Measurements from ENCODE around the gene SFI1. TPM values are rescaled to one million over a fixed set of nuclear protein-coding genes. Genes with fewer than 3 reads are reported as not detected.

The SFI1 gene
- total and polyA plus RNA-seq, 2 experiments from 2014 or later: 9.0 to 17.5 TPM

DNA sequence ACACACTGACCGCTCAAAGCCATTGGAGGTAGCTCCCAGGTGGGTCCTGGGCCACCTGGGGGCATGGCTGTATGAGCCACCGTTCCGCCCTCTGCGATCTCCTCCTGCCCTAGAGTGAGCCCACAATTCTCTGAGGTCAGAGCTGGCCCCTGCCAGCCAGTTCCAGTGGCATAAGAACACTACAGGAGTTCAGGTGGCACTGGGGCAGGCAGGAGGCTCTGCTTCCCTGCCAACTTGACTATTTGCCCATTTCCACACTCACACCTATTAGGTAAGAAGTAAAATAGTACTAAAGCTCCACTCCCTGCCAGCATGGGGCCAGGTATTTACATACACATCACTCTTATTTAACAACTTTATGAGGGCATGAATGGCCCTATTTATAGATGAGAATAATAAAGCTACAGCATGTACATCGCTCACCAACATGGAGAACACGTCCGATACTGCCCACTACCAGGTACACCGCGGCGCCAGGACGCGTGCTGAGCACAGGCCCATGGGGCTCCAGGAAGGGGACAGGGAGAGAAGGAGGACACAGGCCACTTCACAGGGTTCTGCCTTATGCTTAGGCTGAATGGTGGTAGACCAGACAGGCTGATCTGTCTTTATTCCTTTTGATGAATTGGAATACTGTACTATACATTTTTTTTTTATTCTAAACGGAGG, 139.4 kb downstream of the SFI1 start:
- Histone ChIP-seq H3K4me3 (no peak overlapping the region), H3K4me2 (ENCODE audit: unreplicated experiment) (no peak overlapping the region), H3K9me3 (ENCODE audit: low read depth) (no peaks in the 10 kb centered on the region), H3K9me2 (ENCODE audit: insufficient read depth) (no peaks in the 10 kb centered on the region), H3K79me2 (ENCODE audit: insufficient read depth) (peaks cover 88% of the 10 kb centered on the region), H3F3A (ENCODE audit: insufficient read depth) (peaks cover 10% of the 10 kb centered on the region; the same call in 1 of the 2 replicates), H3K4me1 (ENCODE audit: insufficient read depth) (peaks cover 5% of the 10 kb centered on the region; the same call in 1 of the 2 replicates), H3K36me3 (ENCODE audit: low read depth) (no peaks in the 10 kb centered on the region), H3K9ac (no peak overlapping the region), H4K20me1 (ENCODE audit: insufficient read depth) (no peaks in the 10 kb centered on the region), H2AFZ (no peak overlapping the region), H3K27ac (no peak overlapping the region), H3K27me3 (replicated peaks; ENCODE audit: insufficient read depth) (no peaks in the 10 kb centered on the region)
- WGBS, 2 experiments (ENCODE audit: low coverage in 1 of 2, low lambda C conversion rate in 2 of 2, missing lambda C conversion rate in 2 of 2): 92 to 97% methylated on average over 13 of the region's 13 CpGs
- no peak for TF ChIP-seq EZH2phosphoT487 (IDR thresholded peaks at IDR 0.05; ENCODE audit: insufficient read depth, low read depth)
- TF ChIP-seq EZH2 (IDR thresholded peaks at IDR 0.05; ENCODE audit: insufficient read depth, poor library complexity, severe bottlenecking): no peak
- DNase-seq: no peak
- in situ Hi-C loops (cut with MboI): no loop called here

GRCh38 chr22:31637447-31637890, 141.1 kb downstream of the SFI1 start:
- no peak overlapping the region for H3K4me2 ChIP-seq (ENCODE audit: unreplicated experiment)
- H4K20me1 ChIP-seq (ENCODE audit: insufficient read depth): no peaks in the 10 kb centered on the region

DNA sequence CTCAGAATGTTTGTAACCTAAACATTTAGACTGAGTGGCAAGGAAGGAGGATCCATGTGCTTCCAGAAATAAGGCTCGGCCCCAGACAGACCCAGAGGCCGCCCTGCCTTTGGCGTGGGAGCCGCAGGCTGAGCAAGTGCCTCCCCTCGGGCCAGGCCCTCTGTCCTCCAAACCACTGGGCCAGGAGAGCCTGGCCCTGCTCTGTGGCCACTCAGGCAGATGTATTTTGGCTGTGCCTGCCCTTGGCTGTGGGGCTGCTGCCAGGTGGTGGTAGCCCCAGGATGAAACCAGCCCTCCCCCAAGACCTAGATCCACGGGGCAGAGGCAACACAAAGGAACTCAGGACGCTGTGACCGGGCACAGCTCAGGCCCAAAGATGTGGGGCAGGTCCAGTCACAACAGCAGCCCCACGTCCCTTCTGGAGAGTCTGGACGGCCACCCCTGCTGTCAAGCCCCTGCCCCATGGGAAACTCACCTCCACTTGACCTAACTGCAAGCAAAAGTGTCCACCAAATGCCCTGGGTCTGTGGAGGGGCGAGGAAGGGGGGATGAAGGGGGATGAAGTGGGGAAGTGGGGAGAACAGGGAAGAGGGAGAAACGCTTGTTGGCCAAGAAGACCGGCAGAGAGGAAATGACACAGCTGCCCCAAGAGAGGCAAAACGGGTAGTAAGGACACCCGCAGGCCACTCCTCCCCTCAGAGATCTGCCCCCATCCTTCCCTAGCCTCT, 141.7 kb downstream of the SFI1 start:
- H3K27ac ChIP-seq: no peak overlapping the region
- no peaks in the 10 kb centered on the region for H3K9me2 ChIP-seq (ENCODE audit: insufficient read depth)
- no peaks in the 10 kb centered on the region for H4K20me1 ChIP-seq (ENCODE audit: insufficient read depth)
- H3K9me3 ChIP-seq (ENCODE audit: low read depth): no peaks in the 10 kb centered on the region
- TF ChIP-seq EZH2 (IDR thresholded peaks at IDR 0.05; ENCODE audit: insufficient read depth, poor library complexity, severe bottlenecking) (no peak), EZH2phosphoT487 (IDR thresholded peaks at IDR 0.05; ENCODE audit: insufficient read depth, low read depth) (no peak)
- no peak overlapping the region for H2AFZ ChIP-seq
- H3K4me1 ChIP-seq (ENCODE audit: insufficient read depth): no peaks in the 10 kb centered on the region
- peaks cover 3% of the 10 kb centered on the region; the same call in 1 of the 2 replicates for H3K36me3 ChIP-seq (ENCODE audit: low read depth)
- H3K4me3 ChIP-seq: no peak overlapping the region
- DNase-seq: no peak
- no peaks in the 10 kb centered on the region; the same call in 1 of the 2 replicates for H3F3A ChIP-seq (ENCODE audit: insufficient read depth)
- no peaks in the 10 kb centered on the region for H3K27me3 ChIP-seq (replicated peaks; ENCODE audit: insufficient read depth)
- no peak overlapping the region for H3K4me2 ChIP-seq (ENCODE audit: unreplicated experiment)
- in situ Hi-C loops (cut with MboI): no loop called here
- no peak overlapping the region for H3K9ac ChIP-seq
- WGBS, 2 experiments (ENCODE audit: low coverage in 1 of 2, low lambda C conversion rate in 2 of 2, missing lambda C conversion rate in 2 of 2): 75 to 76% methylated on average over 15 of the region's 15 CpGs
- peaks cover 93% of the 10 kb centered on the region for H3K79me2 ChIP-seq (ENCODE audit: insufficient read depth)

More at GRCh38 chr22:31637447-31637890, 141.1 kb downstream of the SFI1 start:
- no peak for DNase-seq
- H3K9me3 ChIP-seq (ENCODE audit: low read depth): no peaks in the 10 kb centered on the region
- TF ChIP-seq EZH2phosphoT487 (IDR thresholded peaks at IDR 0.05; ENCODE audit: insufficient read depth, low read depth) (no peak), EZH2 (IDR thresholded peaks at IDR 0.05; ENCODE audit: insufficient read depth, poor library complexity, severe bottlenecking) (no peak)
- H3K4me1 ChIP-seq (ENCODE audit: insufficient read depth): no peaks in the 10 kb centered on the region
- no peak overlapping the region for H3K27ac ChIP-seq
- in situ Hi-C loops (cut with MboI): no loop called here
- 83 to 85% methylated on average over 10 of the region's 10 CpGs for WGBS, 2 experiments (ENCODE audit: low coverage in 1 of 2, low lambda C conversion rate in 2 of 2, missing lambda C conversion rate in 2 of 2)
- H3K4me3 ChIP-seq: no peak overlapping the region
- no peaks in the 10 kb centered on the region for H3K9me2 ChIP-seq (ENCODE audit: insufficient read depth)
- H3K9ac ChIP-seq: no peak overlapping the region
- peaks cover 93% of the 10 kb centered on the region for H3K79me2 ChIP-seq (ENCODE audit: insufficient read depth)
- peaks cover 3% of the 10 kb centered on the region; the same call in 1 of the 2 replicates for H3K36me3 ChIP-seq (ENCODE audit: low read depth)
- H3K27me3 ChIP-seq (replicated peaks; ENCODE audit: insufficient read depth): no peaks in the 10 kb centered on the region
- H3F3A ChIP-seq (ENCODE audit: insufficient read depth): no peaks in the 10 kb centered on the region; the same call in 1 of the 2 replicates
- H2AFZ ChIP-seq: no peak overlapping the region

DNA sequence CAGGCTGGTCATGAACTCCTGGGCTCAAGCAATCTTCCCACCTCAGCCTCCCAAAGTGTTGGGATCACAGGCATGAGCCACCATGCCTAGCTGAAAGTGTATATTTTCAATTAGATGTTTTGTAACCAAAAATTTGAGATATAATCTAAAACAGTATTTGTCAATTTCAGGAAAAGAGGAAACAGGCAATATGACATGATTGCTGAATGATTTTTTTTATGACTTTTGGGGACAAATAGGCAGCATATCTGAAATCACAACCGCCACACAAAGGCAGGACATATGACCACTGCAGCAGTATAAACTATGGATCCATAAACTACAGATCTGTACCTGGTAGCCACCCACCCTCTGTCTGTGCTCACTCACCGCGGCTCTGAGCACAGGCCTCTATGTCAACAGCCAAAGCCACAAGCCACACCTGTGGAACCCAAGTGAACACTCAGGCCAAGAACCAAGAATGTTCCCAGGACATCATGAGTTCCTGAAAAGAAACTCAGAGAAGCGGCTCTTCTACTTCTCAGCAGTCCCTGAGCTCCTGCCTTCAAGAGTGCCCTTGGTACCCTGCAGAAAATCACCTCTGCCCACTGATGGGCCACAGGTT, 143.2 kb downstream of the SFI1 start:
- Histone ChIP-seq H4K20me1 (ENCODE audit: insufficient read depth) (no peaks in the 10 kb centered on the region), H3K9ac (no peak overlapping the region), H3F3A (ENCODE audit: insufficient read depth) (peaks cover 6% of the 10 kb centered on the region), H3K9me3 (ENCODE audit: low read depth) (no peaks in the 10 kb centered on the region), H3K27me3 (replicated peaks; ENCODE audit: insufficient read depth) (no peaks in the 10 kb centered on the region), H3K4me3 (no peak overlapping the region), H2AFZ (no peak overlapping the region), H3K79me2 (ENCODE audit: insufficient read depth) (peaks cover 89% of the 10 kb centered on the region), H3K36me3 (ENCODE audit: low read depth) (peaks cover 3% of the 10 kb centered on the region; the same call in 1 of the 2 replicates), H3K4me2 (ENCODE audit: unreplicated experiment) (no peak overlapping the region), H3K9me2 (ENCODE audit: insufficient read depth) (no peaks in the 10 kb centered on the region), H3K4me1 (ENCODE audit: insufficient read depth) (no peaks in the 10 kb centered on the region), H3K27ac (no peak overlapping the region)
- in situ Hi-C loops (cut with MboI): no loop called here
- WGBS, 2 experiments (ENCODE audit: low coverage in 1 of 2, low lambda C conversion rate in 2 of 2, missing lambda C conversion rate in 2 of 2): 97 to 98% methylated on average over 4 of the region's 4 CpGs
- TF ChIP-seq EZH2phosphoT487 (IDR thresholded peaks at IDR 0.05; ENCODE audit: insufficient read depth, low read depth) (no peak), EZH2 (IDR thresholded peaks at IDR 0.05; ENCODE audit: insufficient read depth, poor library complexity, severe bottlenecking) (no peak)
- no peak for DNase-seq
